HG02884 (cell line): ENCODE measurements around the gene CLDN20.
A peak's percentile ranks its signal among the peaks of the same experiment; 100 is the strongest.
"Not testable (repeated sequence)": the region's sequence is repeated elsewhere in the genome, so short reads cannot be mapped to it uniquely, and the experiment has no call there.

Experiments used
- ATAC-seq: cut with Tn5 transposase; IDR thresholded peaks from one replicate; pipeline ENCODE4 v1.9.1; 2021; ENCODE audit warnings: mild to moderate bottlenecking, moderate library complexity; ENCODE audit not compliant: unreplicated experiment

Gene CLDN20, protein sequence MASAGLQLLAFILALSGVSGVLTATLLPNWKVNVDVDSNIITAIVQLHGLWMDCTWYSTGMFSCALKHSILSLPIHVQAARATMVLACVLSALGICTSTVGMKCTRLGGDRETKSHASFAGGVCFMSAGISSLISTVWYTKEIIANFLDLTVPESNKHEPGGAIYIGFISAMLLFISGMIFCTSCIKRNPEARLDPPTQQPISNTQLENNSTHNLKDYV

DNA sequence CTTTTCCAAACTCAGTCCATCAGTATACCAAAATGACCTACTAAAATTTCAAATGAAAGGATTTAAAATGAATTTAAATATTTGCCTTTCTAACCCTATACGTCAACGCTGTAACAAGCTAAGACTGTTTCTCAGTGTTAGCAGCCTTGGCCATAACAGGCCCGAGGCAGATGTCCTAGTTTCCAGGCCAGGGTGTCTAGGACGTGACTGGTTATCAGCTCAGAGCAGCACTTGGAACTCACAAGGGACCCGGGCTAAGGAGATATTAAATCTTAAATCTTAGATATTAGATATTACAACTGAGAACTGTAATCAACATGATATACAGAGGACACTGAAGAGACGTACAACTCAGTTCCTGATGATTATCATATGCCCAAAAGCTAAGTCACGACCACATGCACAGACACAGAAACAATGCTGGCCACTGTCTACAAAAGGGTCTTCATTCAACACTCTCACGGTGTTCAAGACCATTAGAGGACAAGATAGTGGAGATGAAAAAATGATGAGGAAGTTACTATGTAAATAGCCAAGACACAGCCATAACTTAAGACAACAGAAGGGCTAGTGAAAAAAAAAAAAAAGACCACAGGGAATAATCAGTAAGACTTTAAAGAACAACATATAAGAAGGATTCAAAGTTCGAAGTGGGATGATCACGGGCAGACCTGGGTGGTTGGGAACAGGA lies at the start of gene CLDN20:
CLDN20 (plus strand) TSS at position 641 of the 691 bp plus-strand sequence. CDS start 11,707 bp downstream, outside the sequence.
- no peak for ATAC-seq

DNA sequence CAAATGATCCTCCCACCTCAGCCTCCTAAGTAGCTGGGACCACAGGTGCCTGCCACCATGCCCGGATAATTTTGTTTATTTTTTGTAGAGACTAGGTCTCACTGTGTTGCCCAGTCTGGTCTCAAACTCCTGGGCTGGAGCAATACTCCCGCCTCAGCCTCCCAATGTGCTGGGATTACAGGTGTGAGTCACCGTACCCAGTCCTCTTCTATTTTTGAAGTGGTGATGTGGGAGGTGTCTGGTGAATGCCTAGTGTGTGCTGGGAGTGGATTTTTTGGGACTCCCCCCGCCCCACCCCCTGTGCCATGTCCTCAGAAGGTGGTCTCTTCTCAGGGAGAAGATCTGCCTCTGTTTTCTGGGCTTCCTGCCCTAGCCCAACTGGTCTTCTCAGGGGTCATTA lies 47.9 kb upstream of the CLDN20 start:
- no peak for ATAC-seq

DNA sequence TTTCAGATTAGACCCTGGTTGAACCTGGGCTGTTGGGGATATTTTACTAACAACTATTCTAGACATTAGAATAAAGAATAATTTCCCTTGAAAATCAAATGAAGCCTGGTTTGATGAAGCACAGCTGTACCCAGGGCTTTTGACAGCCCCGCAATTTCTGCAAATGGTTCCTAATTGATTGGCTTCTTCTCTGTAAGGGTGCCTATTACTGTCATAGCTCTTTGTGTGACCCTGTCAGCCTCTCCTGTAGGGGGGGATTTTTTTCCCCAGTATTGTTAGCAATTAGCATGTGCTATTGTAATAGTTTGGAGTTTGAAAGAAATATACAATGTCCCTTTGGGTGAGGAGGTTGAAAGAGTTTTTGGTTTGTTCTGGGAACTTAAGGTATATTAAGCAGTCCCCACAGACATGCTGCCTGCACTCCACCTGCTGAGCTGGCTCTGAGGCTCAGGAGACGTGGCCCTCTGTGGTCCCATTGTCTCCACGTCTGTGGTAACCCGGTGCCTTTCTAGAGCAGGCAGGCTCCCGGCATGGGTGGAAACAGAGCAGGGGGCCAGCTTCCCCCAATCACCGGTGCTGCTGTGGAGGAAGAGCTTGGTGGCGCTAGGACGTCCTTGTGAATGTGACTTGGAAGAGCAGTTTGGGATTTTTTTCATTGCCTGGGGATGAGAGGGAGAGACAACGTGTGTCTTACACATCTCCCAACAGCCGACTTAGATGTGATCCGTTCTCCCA lies 47.3 kb upstream of the CLDN20 start:
- ATAC-seq: no peak

DNA sequence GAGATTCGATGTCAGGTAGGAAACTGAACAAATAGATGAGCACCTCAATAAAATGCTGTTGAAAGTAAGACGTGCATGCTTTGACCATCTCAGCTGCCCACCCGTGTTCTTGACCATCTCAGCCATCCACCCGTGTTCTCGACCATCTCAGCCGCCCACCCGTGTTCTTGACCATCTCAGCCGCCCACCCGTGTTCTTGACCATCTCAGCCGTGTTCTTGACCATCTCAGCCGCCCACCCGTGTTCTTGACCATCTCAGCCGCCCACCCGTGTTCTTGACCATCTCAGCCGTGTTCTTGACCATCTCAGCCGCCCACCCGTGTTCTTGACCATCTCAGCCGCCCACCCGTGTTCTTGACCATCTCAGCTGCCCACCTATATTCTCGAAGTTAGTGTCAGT lies 45.1 kb upstream of the CLDN20 start:
- ATAC-seq: not testable (repeated sequence)

DNA sequence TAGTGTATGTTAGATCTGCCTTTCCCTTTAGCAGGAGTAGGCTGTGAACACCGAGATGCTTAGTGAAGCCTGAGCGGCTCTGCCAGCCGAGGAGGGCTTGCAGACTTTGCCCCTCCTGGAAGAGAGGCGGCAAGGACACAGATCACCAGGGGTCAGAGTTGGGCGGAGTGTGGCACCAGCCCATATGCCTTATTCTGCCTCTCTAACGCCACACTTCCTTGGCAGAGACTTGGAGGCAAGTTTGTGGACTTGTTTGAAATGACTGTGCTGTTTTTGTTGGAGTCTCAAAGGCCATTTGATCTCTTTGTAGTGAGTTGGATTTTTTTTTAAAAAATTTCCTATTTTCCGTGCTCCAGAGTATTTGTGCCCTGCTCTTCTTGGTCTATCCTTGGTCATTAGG lies 44.5 kb upstream of the CLDN20 start:
- no peak for ATAC-seq

DNA sequence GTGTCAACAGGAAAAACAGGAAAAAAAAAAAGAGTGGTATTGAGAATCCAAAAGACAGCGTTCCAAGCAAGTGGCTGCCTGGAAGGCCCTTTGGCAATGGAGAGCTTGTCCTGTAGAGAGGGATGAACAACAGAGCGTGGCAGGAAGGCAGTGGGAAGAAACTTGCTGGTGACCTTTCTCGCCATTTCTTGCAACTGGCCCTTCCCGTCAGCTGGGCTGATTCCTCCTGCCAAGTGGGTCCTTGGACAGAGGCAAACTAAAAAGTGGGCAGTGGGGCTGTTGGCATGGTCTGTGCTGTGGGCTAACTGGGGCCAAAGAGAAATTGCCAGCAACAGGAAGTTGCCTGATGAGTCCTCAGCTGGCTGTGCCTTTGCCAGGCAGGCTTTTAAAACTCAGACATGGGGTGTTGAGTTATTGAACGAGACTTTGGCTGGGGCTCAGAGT lies 43.9 kb upstream of the CLDN20 start:
- ATAC-seq: no peak

DNA sequence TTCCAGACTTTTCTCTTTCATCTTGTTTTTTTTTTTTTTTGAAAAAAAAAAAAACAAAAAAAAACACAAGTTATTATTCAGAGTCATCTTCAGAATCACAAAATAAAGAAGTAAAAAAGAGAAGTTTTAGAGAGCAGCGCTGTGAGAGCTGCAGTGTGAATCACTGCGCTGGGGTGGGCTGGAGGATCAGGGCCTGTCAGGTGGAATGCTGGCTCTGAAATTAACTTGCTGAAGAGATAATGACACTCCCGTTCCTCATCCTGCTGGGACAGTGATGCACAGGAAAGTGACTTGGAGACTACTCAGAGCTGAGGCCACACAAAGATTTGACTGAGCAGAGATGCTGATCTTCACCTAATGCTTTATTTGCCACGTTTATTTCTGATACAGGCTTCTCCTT lies 42.7 kb upstream of the CLDN20 start:
- no peak for ATAC-seq

DNA sequence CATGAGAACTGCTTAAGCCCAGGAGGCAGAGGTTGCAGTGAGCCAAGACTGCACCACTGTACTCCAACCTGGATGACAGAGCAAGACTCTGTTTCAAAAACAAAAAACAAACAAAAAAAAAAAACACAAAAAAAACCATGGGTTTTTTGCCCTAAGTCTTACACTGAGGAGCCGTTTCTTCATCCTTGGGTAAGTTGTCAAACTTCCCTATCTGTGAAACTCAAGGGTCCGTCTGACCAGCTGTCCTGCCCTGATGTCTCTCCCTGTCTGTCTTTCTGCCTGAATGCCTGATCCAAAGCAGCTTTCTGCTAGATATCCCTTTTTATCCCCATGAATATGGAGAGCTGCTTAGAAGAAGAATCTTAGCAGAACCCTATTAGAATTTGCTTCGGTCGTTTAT lies 41.3 kb upstream of the CLDN20 start:
- ATAC-seq: no peak

DNA sequence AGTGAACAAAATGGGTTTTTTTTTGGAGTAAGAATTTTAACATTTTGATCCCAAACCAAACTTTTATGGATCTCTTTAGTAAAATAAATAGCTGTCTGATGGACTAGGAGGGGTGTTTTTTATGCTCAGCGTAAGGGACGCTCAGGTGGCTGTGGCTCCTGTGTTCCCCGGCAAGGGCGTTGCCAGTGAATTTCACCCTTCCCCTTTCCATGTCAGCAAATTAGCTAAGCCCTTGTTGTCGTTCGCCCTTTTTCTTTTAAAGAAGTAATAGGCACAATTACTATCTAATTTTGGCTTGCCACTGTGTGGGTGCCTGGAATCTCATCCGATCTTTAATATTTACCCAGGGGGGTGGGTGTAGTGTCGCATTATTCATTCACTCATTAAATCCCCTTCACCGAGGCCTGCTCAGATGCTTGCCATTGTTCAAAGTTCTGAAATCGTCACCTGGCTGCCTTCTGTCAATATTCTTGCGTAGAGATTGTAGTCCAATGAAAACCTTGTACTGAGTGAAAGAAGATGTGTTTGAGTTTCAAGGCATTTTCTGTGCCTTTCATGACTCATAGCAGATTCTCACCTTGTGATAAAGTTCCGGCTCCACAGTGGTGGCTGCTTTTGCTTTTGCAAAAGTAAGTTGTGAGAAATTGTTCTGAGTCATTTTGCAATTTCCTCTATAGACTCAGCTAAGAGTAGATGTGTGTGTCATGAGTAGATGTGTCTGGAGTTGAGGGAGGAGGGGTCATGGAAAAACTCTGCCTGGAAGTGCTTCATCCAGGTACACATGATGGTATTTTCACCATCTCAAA lies 40.0 kb upstream of the CLDN20 start:
- ATAC-seq: peak; percentile 95

DNA sequence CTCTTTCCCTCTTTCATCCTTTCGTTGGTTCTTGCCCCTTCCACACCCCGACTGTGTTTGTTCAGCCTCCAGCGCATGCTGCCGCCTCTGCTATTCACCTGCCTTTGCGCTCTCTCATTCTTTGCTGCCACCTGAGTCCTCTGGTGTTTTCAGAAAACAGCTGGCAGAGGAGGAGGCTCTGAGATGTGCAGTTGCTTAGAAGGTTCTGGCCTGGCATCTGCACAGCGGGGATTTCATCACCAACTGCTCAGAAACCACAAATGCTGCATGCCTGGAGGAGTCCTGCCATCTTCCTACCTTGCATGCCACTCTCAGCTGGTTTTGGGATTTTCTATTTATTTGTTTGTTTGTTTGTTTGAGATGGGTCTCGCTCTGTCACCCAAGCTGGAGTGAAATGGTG lies 39.2 kb upstream of the CLDN20 start:
- ATAC-seq: no peak

DNA sequence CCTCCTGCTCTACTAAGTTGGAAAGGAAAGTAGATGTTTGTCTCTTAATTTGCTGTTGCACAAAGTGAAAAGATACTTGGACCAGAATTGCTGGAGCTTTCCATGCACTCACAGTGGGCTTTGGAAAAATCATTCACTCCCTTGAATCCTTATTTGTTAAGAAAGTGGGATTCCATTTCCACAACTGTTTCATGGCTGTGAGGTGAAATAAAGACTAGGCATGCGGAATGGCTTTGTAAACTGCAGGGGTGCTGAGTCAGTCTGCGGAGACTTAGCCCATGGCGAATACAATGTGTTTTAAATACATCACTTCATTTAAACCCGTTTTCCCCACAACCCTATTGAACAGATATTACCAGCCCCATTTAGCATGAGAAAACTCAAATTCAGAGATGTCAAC lies 36.8 kb upstream of the CLDN20 start:
- ATAC-seq: no peak

DNA sequence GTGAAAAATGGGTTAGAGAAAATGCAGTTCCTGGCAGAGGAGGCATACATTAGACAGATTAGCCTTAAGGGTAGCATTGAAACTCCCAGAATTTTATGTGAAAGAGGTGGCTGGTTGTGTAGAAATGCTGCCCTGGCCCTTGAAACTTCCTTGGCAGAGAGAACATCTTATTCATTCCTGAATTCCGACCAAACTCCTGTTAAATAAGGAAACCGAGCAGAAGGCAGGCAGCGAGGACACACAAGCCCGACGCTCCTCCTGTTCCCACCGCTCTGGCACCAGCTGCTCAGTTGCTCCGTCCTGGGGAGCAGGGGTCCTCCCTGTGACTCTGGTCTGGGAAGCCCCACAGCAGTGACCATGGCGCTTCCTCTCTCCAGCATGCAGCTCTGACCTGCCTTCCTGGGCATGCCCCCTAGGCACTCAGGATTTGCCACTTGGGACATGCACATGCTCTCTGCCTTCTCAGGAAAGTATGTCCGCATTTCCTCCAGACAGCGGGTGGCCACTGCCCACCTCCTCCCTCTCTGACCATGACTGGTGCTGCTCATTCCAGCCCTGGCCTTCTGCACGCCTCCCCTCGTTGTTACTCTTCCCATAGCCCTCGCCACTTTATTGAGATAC lies 35.2 kb upstream of the CLDN20 start:
- no peak for ATAC-seq

DNA sequence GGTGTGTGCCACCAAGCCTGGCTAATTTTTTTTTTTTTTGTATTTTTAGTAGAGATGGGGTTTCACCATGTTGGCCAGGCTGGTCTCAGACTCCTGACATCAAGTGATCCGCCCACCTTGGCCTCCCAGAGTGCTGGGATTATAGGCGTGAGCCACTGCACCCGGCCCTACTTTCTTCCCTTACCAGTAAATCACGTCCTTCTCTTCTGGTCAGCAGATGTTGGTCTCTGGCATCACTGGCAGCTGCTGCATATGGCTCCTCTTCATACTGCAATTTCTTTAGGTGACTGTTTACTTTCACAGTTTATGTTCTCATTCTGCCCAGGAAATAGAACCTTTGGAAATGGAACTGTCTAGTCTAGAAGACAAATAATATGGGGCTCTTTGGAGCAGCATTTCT lies 32.8 kb upstream of the CLDN20 start:
- ATAC-seq: not testable (repeated sequence)

DNA sequence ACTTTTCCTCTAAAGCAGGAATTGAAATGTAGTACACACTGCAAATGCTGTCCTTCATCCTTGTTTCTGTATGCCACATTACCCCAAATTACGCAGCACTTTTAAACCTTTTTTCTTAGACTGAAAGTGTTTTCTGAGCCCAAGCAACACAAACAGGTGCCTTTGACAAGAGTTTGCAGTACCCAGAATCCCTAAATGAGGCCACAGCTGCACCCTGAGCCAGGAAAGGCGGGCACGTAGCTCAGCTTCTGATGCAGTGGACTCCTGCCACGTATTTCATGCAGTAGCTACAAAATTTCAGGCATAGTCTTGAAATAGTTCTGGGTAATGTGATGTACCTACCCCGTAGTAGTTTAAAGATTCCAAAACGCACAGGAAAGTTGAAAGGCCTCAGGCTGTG lies 31.0 kb upstream of the CLDN20 start:
- ATAC-seq: no peak

DNA sequence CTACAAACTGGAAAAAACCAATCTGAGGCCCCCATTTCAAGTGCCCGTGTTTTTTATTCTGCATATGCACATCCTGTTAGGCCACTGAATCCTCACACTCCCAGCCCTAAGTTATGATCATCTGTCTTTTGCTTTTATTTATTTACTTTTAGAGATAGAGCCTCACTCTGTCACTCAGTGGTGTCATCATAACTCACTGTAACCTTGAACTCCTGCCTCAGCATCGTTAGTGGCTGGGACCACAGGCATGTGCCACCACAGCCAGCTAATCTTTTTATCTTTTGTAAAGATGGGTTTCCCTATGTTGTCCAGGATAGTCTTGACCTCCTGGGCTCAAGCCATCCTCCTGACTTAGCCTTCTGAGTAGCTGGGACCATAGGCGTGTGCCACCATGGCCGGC lies 29.6 kb upstream of the CLDN20 start:
- no peak for ATAC-seq

DNA sequence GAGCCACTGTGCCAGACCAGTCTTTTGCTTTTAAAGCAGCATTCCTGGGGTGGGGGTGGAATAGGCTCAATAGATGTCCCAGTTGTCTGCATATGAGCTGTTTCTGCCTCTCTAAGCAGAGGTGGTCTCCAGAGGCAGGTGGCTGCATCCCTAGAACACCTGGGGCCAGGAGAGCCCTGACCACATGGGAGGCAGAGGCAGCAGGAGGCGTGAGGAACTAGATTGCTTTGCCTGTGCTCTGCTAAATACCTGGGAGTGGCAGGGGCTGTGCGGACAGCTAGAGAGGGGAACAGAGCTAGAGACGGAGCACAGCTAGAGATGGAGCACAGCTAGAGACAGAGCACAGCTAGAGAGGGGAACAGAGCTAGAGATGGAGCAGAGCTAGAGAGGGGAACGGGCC lies 29.1 kb upstream of the CLDN20 start:
- no peak for ATAC-seq

DNA sequence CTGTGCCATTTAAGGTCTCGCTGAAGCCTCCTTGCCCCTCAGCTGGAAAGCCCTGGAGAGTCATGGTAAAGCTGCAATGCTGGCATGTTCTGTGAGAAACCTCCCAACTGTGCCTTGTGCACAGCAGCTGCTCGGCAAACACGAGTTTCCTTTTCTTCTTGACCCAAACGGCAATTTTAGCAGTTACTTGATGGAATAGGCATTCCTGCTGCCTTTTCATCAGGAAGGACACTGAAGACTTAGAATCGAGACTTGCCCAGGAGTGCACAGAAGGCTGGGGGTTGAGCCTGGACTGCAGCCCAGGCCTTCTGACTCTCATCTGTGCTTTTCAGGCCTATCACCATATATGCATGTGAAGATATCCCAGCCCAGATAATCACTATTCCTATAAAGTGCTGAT lies 28.7 kb upstream of the CLDN20 start:
- no peak for ATAC-seq

DNA sequence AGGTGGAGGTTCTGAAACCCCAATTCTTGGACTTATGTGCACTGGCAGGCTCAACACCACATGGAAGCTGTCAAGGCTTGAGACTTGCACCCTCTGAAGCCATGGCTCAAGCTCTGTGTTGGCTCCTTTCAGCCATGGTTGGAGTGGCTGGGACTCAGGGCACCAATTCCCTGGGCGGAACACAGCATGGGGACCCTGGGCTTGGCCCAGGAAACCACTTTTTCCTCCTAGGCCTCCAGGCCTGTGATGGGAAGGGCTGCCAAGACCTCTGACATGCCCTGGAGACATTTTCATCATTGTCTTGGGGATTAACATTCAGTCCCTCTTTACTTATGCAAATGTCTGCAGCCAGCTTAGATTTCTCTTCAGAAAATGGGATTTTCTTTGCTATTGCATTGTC lies 26.2 kb upstream of the CLDN20 start:
- no peak for ATAC-seq

DNA sequence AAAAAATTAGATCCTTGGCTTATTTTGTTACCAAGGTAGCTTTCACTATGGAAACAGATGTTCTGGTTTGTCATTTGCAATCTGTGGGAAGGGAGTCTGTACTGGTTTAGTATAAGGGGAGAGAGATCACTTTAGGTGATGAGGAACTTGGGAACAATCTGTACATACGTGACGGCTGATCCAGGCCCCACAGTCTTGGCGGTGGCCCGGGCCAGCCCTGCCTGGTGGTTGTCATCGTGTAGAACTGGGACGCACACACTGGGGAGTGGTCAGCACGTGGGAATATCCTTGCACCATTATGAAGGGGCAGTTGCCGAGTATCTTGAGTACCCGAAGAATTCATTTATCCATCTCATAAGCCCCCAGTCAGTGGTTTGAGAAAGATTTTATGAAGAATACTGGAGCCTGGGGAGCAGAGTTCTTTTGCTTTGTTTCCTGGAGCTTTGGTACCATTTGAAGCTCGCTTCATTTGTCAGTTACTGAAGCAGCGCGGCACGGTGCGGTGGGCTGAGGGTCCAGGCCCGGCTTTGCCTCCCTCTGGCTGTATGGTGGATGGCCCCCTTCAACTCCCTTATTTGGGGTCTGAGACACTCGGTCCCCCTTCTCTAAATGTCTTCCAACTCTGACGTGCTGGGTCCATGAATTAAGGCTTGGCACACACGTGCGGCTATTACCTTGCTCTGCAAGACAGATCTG lies 22.8 kb upstream of the CLDN20 start:
- no peak for ATAC-seq

DNA sequence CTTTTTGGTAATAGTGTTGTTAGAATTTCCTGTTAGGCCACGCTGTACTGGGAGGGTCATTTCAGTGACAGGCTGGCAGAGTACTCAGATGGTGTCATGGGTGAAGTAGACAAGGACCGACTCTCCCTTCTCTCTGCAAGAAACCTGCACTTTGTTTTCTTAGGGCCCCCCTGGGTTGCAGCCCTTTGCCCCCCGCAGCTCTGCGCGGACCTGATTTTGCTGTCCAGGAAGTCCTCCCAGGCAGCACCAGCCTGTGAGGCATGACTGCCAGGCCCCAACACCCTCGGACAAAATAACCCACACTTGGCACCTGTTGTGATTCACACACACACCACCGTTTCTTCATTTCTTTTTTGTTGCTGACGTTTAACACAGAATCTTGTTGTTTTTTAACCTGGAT lies 21.8 kb upstream of the CLDN20 start:
- no peak for ATAC-seq
